ENCODE data around the gene STK32C. TPM values are rescaled to one million over a fixed set of nuclear protein-coding genes. Genes with fewer than 3 reads are reported as not detected.

The STK32C gene
- total and polyA plus RNA-seq, 4 donors = 5.1 to 22.0 (median 16.3) TPM

DNA sequence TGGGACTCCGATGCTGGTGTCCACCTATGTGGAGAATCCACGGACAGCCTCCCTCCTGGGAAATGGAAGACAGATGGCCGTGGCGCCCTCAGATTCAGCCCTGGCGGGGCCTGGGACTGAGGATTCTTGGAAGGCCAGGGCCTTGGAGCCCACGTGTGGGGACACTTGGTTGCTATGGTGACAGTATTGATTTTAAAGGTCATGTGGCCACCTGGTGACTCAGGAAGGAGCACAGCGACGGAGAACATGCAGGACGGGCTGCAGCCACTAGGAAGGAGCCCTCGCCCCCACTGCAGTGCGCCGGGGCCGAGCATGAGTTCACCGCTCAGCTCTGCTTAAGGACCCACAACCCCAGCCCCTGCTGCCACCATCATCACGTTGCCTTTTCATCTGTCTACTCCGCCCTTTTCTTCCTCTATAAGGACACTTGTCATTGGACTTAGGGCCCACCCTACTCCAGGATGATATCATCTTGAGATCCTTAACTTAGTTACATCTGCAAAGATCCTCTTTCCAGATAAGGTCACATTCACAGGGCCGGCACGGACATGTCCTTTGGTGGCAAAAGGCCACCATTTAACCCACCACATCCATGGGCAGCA is 3.7 kb upstream of the STK32C start:
- H3K9me3 ChIP-seq (ENCODE audit: control insufficient read depth in 4 of 4, insufficient read depth in 3 of 4, low read length in 3 of 4) = peaks cover 0 to 2% (median 0%) of the 10 kb centered on the region in 4 donors
- 74 to 81% methylated on average over 18 of the region's 18 CpGs for WGBS, 2 donors
- no peaks in the 10 kb centered on the region for H3K36me3 ChIP-seq (ENCODE audit: control insufficient read depth in 4 of 4, insufficient read depth in 4 of 4, low read length in 4 of 4)
- peak in 2 of 3 donors; percentile 33 to 40 for DNase-seq
- no peak for ATAC-seq (ENCODE audit: insufficient read depth, low FRiP score)
- H3K4me3 ChIP-seq = no peak overlapping the region
- TF ChIP-seq, protein P1, sequence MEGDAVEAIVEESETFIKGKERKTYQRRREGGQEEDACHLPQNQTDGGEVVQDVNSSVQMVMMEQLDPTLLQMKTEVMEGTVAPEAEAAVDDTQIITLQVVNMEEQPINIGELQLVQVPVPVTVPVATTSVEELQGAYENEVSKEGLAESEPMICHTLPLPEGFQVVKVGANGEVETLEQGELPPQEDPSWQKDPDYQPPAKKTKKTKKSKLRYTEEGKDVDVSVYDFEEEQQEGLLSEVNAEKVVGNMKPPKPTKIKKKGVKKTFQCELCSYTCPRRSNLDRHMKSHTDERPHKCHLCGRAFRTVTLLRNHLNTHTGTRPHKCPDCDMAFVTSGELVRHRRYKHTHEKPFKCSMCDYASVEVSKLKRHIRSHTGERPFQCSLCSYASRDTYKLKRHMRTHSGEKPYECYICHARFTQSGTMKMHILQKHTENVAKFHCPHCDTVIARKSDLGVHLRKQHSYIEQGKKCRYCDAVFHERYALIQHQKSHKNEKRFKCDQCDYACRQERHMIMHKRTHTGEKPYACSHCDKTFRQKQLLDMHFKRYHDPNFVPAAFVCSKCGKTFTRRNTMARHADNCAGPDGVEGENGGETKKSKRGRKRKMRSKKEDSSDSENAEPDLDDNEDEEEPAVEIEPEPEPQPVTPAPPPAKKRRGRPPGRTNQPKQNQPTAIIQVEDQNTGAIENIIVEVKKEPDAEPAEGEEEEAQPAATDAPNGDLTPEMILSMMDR (IDR thresholded peaks at IDR 0.05; ENCODE audit: control extremely low read depth, extremely low read depth) = no peak
- peaks cover 0 to 14% (median 9%) of the 10 kb centered on the region in 5 donors for H3K4me1 ChIP-seq (ENCODE audit: control insufficient read depth in 5 of 5, insufficient read depth in 5 of 5, low read length in 5 of 5)
- H3K9ac ChIP-seq (ENCODE audit: insufficient read depth in 1 of 2, low read length in 2 of 2) = no peak overlapping the region
- H3K27ac ChIP-seq (ENCODE audit: low read depth in 1 of 2, low read length in 1 of 2) = no peak overlapping the region
- peaks cover 0 to 12% (median 3%) of the 10 kb centered on the region in 3 donors for H3K27me3 ChIP-seq (ENCODE audit: control insufficient read depth in 3 of 3, insufficient read depth in 3 of 3, low read length in 2 of 3)

DNA sequence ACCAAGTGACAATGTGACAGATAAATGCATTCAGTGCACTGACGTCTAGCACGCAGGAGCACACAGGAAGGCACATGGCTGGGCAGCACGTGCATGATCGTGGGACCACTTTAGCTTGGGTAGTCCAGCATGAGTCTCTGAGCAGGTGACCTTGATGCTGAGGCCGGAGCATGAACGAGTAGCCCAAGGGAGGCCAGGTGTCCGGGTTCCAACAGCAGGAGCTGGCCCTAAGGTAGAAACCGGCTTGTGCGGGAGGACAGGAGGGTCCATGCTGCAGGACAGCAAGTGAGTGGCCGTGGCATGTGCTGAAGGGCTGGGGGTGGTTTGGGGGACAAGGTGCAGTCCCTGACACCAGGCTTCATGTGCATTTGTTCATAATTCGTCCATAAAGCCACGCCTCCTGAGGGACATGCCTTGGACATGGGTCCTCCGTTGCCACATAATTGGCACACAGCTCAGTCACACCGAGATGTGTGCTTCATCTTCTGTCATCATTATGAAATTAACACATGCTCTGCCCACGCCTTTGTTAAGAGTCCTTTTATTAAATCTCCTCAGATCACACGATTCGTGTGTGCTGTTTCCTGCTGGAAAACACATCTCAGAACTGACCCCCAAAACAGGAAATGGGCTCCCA is 3.1 kb upstream of the STK32C start:
- 78 to 88% methylated on average over 17 of the region's 17 CpGs for WGBS, 2 donors
- no peak overlapping the region for H3K4me3 ChIP-seq
- H3K9me3 ChIP-seq (ENCODE audit: control insufficient read depth in 4 of 4, insufficient read depth in 3 of 4, low read length in 3 of 4) = peaks cover 0 to 2% (median 0%) of the 10 kb centered on the region in 4 donors
- peaks cover 0 to 12% (median 8%) of the 10 kb centered on the region in 3 donors for H3K27me3 ChIP-seq (ENCODE audit: control insufficient read depth in 3 of 3, insufficient read depth in 3 of 3, low read length in 2 of 3)
- no peak overlapping the region for H3K27ac ChIP-seq (ENCODE audit: low read depth in 1 of 2, low read length in 1 of 2)
- DNase-seq (no peak), ATAC-seq (ENCODE audit: insufficient read depth, low FRiP score) (no peak)
- TF ChIP-seq, protein P1 (IDR thresholded peaks at IDR 0.05; ENCODE audit: control extremely low read depth, extremely low read depth) = no peak
- no peak overlapping the region for H3K9ac ChIP-seq (ENCODE audit: insufficient read depth in 1 of 2, low read length in 2 of 2)
- H3K36me3 ChIP-seq (ENCODE audit: control insufficient read depth in 4 of 4, insufficient read depth in 4 of 4, low read length in 4 of 4) = no peaks in the 10 kb centered on the region
- H3K4me1 ChIP-seq (ENCODE audit: control insufficient read depth in 5 of 5, insufficient read depth in 5 of 5, low read length in 5 of 5) = peaks cover 0 to 14% (median 9%) of the 10 kb centered on the region in 5 donors

DNA sequence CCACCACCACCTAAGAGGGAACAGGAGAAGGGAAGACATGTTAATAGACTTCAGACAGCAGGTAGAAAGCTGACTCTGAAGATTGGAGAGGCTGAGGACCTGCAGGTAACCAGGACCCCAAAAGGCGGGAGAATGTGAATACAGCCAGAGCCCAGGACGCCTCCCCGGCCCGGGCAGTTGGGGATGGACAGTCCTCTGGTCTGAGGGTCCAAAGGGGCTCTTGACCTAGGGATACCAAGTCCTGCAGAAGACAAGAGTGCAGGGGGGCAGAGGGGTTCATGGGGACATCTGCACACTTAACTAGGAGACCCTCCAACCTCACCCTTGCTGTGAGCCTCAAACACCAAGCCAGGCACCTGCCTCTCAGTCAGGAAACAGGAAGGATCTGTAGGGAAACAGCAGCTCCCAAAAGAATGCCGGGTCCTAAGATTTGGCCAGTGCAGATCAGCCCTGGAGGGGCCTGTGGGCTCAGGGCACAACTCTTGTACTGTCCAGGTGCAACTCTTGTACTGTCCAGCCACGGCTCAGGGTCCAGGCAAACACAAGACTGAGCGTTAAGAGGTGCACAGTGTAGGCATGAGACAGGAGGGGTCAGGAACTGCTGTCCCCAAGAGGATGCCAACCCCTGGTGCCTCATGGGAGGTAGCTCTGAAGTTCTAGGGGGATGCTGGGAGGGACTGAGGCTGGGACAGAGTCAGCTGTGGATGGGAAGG is 2.3 kb upstream of the STK32C start:
- ATAC-seq (ENCODE audit: insufficient read depth, low FRiP score) (no peak), DNase-seq (no peak)
- TF ChIP-seq, protein P1 (IDR thresholded peaks at IDR 0.05; ENCODE audit: control extremely low read depth, extremely low read depth) = no peak
- H3K4me1 ChIP-seq (ENCODE audit: control insufficient read depth in 5 of 5, insufficient read depth in 5 of 5, low read length in 5 of 5) = peaks cover 0 to 14% (median 9%) of the 10 kb centered on the region in 5 donors
- H3K4me3 ChIP-seq = no peak overlapping the region
- peaks cover 0 to 2% (median 0%) of the 10 kb centered on the region in 4 donors for H3K9me3 ChIP-seq (ENCODE audit: control insufficient read depth in 4 of 4, insufficient read depth in 3 of 4, low read length in 3 of 4)
- no peak overlapping the region for H3K9ac ChIP-seq (ENCODE audit: insufficient read depth in 1 of 2, low read length in 2 of 2)
- WGBS, 2 donors = 89 to 96% methylated on average over 7 of the region's 7 CpGs
- H3K27me3 ChIP-seq (ENCODE audit: control insufficient read depth in 3 of 3, insufficient read depth in 3 of 3, low read length in 2 of 3) = peaks cover 0 to 12% (median 11%) of the 10 kb centered on the region in 3 donors
- H3K36me3 ChIP-seq (ENCODE audit: control insufficient read depth in 4 of 4, insufficient read depth in 4 of 4, low read length in 4 of 4) = no peaks in the 10 kb centered on the region
- no peak overlapping the region for H3K27ac ChIP-seq (ENCODE audit: low read depth in 1 of 2, low read length in 1 of 2)
